Right cardiac atrium (tissue), 5 donors: Measurements from ENCODE around the gene ENPP5. TPM values are rescaled to one million over a fixed set of nuclear protein-coding genes. Genes with fewer than 3 reads are reported as not detected.
"Not testable (repeated sequence)": the region's sequence is repeated elsewhere in the genome, so short reads cannot be mapped to it uniquely, and the experiment has no call there.

ENCODE experiments used
- ATAC-seq, 2 donors: fragments of 200-7000 bp; cut with Tn5 transposase; one replicate each; pipeline versions ENCODE4 v1.8.0 to v1.9.1; 2020; ENCODE audit warnings: moderate library complexity in 2 of 2, mild to moderate bottlenecking in 1 of 2
- DNase-seq, 3 donors: peaks; one replicate each; pipeline ENCODE4 v3.0.0-alpha.2; 2020
- H3K27ac ChIP-seq: one replicate; pipeline ENCODE4 v1.5.1; 2013; ENCODE audit warnings: mild to moderate bottlenecking, low read length, control low read depth, moderate library complexity
- H3K27me3 ChIP-seq: one replicate; pipeline ENCODE4 v1.6.1; 2013; ENCODE audit not compliant: control insufficient read depth, insufficient read depth
- H3K4me1 ChIP-seq: one replicate; pipeline ENCODE4 v1.6.1; 2013; ENCODE audit warnings: low read length; ENCODE audit not compliant: control insufficient read depth, insufficient read depth
- H3K4me3 ChIP-seq: one replicate; pipeline ENCODE4 v1.5.1; 2013; ENCODE audit warnings: low read length, control low read depth
- H3K9me3 ChIP-seq: one replicate; pipeline ENCODE4 v1.6.1; 2013; ENCODE audit warnings: low read length; ENCODE audit not compliant: control insufficient read depth
- WGBS: extraction: QIAGEN DNeasy Blood & Tissue Kit; methylation state at CpG from one replicate; pipeline ENCODE4 v1.1.7; 2013; 5-methylcytosine and 5-hydroxymethylcytosine counted together
- intact Hi-C, 4 donors: fragments of 100-400 bp; cut with DNase I; formaldehyde crosslinking; loops; one replicate each; pipeline versions ENCODE4 v1.11.0 to v1.14.0; 2022 to 2023
- polyA plus RNA-seq: library from polyadenylated mRNA; stranded (reverse); fragments of 200-250 nt; gene quantifications from one replicate; pipeline ENCODE4 v1.2.3, GENCODE V29; 2013
- total RNA-seq, 4 donors: library from RNA; stranded (reverse); fragmentation: NEBNext Ultra II Directional; extraction: Animal tissue kit (Norgen Biotek cat#: 25700); gene quantifications; one replicate each; pipeline ENCODE4 v1.2.1, GENCODE V29; 2021
- donor health status: healthy with polysubstance abuse.
- donor health status: DM: no; HTN: yes; CAD: no.
- donor health status: DM: no; HTN: no; CAD: no.
- donor health status: DM: no; HTN: yes; CAD: no; lungs with severe emphysema.
- donor health status: DM: yes; HTN: yes; CAD: no.

The ENPP5 gene
- total and polyA plus RNA-seq, 5 donors: 6.8 to 13.2 (median 10.1) TPM

DNA sequence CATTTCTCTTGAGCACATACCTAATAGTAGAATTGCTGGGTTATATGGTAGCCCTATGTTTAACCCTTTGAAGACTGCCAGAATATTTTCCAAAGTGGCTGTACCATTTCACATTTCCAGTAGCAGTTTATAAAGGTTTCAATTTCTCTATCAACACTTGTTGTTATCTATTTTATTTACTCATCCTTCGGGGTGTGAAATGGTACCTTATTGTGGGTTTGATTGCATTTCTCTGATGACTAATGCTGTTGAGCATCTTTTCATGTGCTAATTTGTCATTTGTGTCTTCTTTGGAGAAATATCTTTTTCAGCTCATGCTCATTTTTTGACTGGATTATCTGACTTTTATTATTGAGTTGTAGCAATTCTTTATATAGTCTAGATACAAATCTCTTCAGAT is 35.6 kb downstream of the ENPP5 start:
- Histone ChIP-seq H3K4me1 (peaks cover 2% of the 10 kb centered on the region), H3K27me3 (no peaks in the 10 kb centered on the region), H3K9me3 (no peaks in the 10 kb centered on the region), H3K27ac (no peak overlapping the region), H3K4me3 (no peak overlapping the region)
- 75% methylated on average over 1 of the region's 1 CpG for WGBS
- intact Hi-C loops: no loop called here
- DNase-seq (no peak), ATAC-seq (no peak)

DNA sequence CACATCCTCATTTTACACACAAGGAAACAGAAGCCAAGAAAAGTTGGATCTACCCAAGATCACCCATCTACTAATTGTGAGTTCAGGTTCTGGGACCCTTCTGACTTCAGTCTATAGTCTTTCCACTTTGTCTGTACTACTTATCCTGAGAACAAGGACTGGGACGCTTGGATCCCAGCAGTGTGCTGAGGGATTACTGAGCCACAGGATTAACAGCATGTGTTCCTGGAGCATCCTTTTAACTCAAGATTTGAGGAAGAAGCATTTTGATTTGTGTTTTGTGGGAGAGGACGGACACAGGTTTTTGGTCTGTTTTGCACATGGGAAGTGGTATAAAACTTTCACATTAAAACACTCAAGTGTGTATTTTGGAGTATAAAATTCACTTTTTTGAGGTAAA is 36.6 kb downstream of the ENPP5 start:
- WGBS: 79% methylated on average over 2 of the region's 2 CpGs
- peak overlapping the region; percentile 71 for H3K27ac ChIP-seq
- intact Hi-C loops: no loop called here

DNA sequence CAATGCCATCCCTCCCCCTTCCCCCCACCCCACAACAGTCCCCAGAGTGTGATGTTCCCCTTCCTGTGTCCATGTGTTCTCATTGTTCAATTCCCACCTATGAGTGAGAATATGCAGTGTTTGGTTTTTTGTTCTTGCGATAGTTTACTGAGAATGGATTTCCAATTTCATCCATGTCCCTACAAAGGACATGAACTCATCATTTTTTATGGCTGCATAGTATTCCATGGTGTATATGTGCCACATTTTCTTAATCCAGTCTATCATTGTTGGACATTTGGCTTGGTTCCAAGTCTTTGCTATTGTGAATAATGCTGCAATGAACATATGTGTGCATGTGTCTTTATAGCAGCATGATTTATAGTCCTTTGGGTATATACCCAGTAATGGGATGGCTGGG is 39.5 kb downstream of the ENPP5 start:
- H3K27ac ChIP-seq, H3K4me3 ChIP-seq, intact Hi-C loops, H3K27me3 ChIP-seq, H3K9me3 ChIP-seq, H3K4me1 ChIP-seq, DNase-seq, ATAC-seq: not testable (repeated sequence)
- WGBS: 100% methylated on average over 1 of the region's 1 CpG

More for the DNA sequence above, 36.6 kb downstream of the ENPP5 start:
- ATAC-seq (no peak), DNase-seq (no peak)
- Histone ChIP-seq H3K4me1 (peaks cover 2% of the 10 kb centered on the region), H3K4me3 (no peak overlapping the region), H3K27me3 (no peaks in the 10 kb centered on the region), H3K9me3 (no peaks in the 10 kb centered on the region)

DNA sequence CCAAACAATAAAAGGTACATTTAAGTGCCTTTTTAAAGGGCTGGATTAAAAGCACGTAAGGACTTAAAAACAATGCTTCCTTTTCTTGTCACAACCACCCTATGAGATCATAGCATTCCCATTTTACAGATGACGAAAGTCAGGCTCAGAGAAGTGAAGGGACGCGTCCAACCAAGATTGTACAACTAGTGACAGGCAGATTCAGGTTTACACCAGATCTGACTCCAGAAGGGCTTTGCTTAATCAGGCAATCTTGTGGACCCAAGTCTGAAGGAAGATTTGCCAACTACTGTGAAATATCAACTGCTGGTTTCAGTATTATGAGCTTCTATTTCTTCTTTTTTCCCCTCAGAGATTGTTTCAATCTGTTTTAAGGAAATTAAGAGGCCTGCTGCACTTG is 40.1 kb downstream of the ENPP5 start:
- Histone ChIP-seq H3K4me1 (peaks cover 2% of the 10 kb centered on the region), H3K9me3 (no peaks in the 10 kb centered on the region), H3K27ac (no peak overlapping the region), H3K27me3 (no peaks in the 10 kb centered on the region), H3K4me3 (peak overlapping the region; percentile 92)
- ATAC-seq (no peak), DNase-seq (no peak)
- 53% methylated on average over 4 of the region's 4 CpGs for WGBS
- intact Hi-C loops: no loop called here

- DNase-seq (peak; percentile 90 to 95 (median 95)), ATAC-seq (peak; percentile 100)
- H3K27me3 ChIP-seq: no peaks in the 10 kb centered on the region
- peaks cover 2% of the 10 kb centered on the region for H3K4me1 ChIP-seq
- H3K27ac ChIP-seq: peak within 1 kb of the TSS; percentile 86
- no peaks in the 10 kb centered on the region for H3K9me3 ChIP-seq
- WGBS: under 1% methylated on average over 61 of the region's 61 CpGs
- H3K4me3 ChIP-seq: peak within 1 kb of the TSS; percentile 92
- intact Hi-C loops: no loop called here
Observed at GRCh38 chr6:46129629-46130511, 40.9 kb downstream of the ENPP5 start, which contains the start of gene ENPP4. ENPP4 (plus strand) TSS chr6:46129989; CDS start chr6:46139584, 9,595 bp downstream.

- H3K27me3 ChIP-seq: no peaks in the 10 kb centered on the region
- no peaks in the 10 kb centered on the region for H3K9me3 ChIP-seq
- DNase-seq (no peak), ATAC-seq (no peak)
- H3K27ac ChIP-seq: peak overlapping the region; percentile 43
- whole genome bisulfite sequencing: 7% methylated on average over 10 of the region's 10 CpGs
- H3K4me3 ChIP-seq: peak overlapping the region; percentile 92
- intact Hi-C loops: no loop called here
- H3K4me1 ChIP-seq: peaks cover 1% of the 10 kb centered on the region
Observed at GRCh38 chr6:46129291-46129628, 41.5 kb downstream of the ENPP5 start.

- peak overlapping the region; percentile 92 for H3K4me3 ChIP-seq
Observed at GRCh38 chr6:46128476-46128875, 42.3 kb downstream of the ENPP5 start.

DNA sequence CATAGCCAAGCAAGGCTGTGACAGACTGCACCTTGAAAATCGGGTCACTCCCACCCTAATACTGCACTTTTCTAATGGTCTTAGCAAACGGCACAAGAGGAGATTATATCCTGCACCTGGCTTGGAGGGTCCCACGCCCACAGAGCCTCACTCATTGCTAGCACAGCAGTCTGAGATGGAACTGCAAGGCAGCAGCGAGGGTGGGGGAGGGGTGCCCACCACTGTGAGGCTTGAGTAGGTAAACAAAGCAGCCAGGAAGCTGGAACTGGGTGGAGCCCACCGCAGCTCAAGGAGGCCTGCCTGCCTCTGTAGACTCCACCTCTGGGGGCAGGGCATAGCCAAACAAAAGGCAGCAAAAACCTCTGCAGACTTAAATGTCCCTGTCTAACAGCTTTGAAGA is 51.1 kb downstream of the ENPP5 start:
- H3K4me3 ChIP-seq, H3K4me1 ChIP-seq, ATAC-seq, DNase-seq, intact Hi-C loops, H3K27ac ChIP-seq, H3K27me3 ChIP-seq, H3K9me3 ChIP-seq: not testable (repeated sequence)
- WGBS: 69% methylated on average over 5 of the region's 5 CpGs

More at GRCh38 chr6:46128476-46128875, 42.3 kb downstream of the ENPP5 start:
- no peak overlapping the region for H3K27ac ChIP-seq
- no peaks in the 10 kb centered on the region for H3K27me3 ChIP-seq
- DNase-seq (no peak), ATAC-seq (no peak)
- H3K9me3 ChIP-seq: no peaks in the 10 kb centered on the region
- no peaks in the 10 kb centered on the region for H3K4me1 ChIP-seq
- intact Hi-C loops: no loop called here
- WGBS: 72% methylated on average over 3 of the region's 3 CpGs

DNA sequence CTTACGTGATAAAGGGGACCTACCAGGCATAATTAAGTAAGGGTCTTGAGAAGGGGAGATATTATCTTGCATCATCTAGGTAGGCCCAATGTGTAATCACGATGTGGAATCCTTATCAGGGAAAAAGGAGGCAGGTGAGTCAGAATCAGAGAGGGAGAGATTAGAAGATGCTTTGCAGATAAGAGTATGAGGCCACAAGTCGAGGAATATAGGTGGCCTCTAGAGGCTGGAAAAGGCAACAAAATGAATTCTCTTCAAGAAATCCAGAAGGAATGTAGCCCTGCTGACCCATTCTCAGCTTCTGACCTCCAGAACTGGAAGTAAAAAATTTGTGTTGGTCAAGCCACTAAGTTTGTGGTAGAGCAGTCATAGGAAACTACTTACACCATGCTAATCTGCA is 51.9 kb downstream of the ENPP5 start:
- DNase-seq: no peak
- H3K27ac ChIP-seq: no peak overlapping the region
- no peaks in the 10 kb centered on the region for H3K9me3 ChIP-seq
- no peak overlapping the region for H3K4me3 ChIP-seq
- WGBS: 87% methylated on average over 3 of the region's 3 CpGs
- H3K27me3 ChIP-seq: no peaks in the 10 kb centered on the region
- intact Hi-C loops: no loop called here
- ATAC-seq: no peak
- H3K4me1 ChIP-seq: no peaks in the 10 kb centered on the region

DNA sequence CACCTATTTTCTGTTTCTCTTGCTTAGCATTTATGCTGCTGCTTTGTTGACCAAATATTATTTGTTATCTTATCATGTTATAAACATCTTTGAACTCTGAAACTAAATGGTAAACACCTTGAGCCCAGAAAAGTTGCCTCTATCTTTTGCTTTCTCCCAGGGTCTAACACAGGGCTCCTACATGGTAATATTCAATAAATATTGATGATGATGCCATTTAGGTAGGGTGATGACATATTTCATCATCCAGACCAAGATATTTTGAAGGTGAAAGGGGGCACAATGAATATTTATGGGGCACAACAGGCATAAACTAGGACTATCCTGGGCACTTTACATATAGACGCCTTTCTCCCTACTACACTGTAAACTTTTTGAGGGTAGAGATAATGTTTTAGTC is 52.6 kb downstream of the ENPP5 start:
- Histone ChIP-seq H3K27ac (no peak overlapping the region), H3K4me1 (no peaks in the 10 kb centered on the region), H3K4me3 (no peak overlapping the region), H3K9me3 (no peaks in the 10 kb centered on the region), H3K27me3 (no peaks in the 10 kb centered on the region)
- intact Hi-C loops: no loop called here
- ATAC-seq (no peak), DNase-seq (no peak)
- 84% methylated on average over 1 of the region's 1 CpG for WGBS

DNA sequence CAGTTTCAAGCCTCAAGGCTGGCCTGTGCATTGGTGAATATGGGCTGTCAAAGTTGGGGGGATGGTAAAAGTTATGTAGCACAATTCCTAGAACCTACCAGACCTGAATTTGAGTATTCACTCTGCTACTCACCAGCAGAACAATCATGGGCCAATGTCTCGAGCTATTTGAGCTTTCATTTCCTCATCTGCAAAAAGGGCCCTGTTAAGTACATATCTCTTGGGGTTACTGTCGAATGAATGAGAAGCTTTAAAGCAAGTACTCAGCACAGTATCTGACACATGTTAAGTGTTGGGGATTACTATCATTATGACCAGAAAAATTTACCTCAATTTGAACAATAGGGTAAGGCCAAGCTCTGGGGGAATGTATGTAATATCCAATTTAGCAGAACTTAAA is 54.5 kb downstream of the ENPP5 start:
- H3K9me3 ChIP-seq: no peaks in the 10 kb centered on the region
- ATAC-seq (no peak), DNase-seq (no peak)
- no peaks in the 10 kb centered on the region for H3K4me1 ChIP-seq
- H3K27ac ChIP-seq: no peak overlapping the region
- intact Hi-C loops: no loop called here
- no peak overlapping the region for H3K4me3 ChIP-seq
- 71% methylated on average over 2 of the region's 2 CpGs for WGBS
- H3K27me3 ChIP-seq: no peaks in the 10 kb centered on the region
